DOHH2 (cell line): Measurements from ENCODE around the gene TCF3.

Source experiments
- EZH2phosphoT487 ChIP-seq: fragments of 200-600 bp; sonication (generic); IDR thresholded peaks from 2 replicates; pipeline ENCODE4 v1.6.1; 2017; ENCODE audit warnings: borderline replicate concordance, mild to moderate bottlenecking, antibody characterized with exemption, low read length, moderate library complexity, mixed read lengths
- TF ChIP-seq, protein P1 (sequence below): fragments of 200-600 bp; sonication (generic); IDR thresholded peaks from one replicate; pipeline ENCODE4 v1.5.1; 2014; ENCODE audit warnings: antibody characterized with exemption, mild to moderate bottlenecking, low read depth, low read length; ENCODE audit not compliant: poor library complexity, severe bottlenecking

DNA sequence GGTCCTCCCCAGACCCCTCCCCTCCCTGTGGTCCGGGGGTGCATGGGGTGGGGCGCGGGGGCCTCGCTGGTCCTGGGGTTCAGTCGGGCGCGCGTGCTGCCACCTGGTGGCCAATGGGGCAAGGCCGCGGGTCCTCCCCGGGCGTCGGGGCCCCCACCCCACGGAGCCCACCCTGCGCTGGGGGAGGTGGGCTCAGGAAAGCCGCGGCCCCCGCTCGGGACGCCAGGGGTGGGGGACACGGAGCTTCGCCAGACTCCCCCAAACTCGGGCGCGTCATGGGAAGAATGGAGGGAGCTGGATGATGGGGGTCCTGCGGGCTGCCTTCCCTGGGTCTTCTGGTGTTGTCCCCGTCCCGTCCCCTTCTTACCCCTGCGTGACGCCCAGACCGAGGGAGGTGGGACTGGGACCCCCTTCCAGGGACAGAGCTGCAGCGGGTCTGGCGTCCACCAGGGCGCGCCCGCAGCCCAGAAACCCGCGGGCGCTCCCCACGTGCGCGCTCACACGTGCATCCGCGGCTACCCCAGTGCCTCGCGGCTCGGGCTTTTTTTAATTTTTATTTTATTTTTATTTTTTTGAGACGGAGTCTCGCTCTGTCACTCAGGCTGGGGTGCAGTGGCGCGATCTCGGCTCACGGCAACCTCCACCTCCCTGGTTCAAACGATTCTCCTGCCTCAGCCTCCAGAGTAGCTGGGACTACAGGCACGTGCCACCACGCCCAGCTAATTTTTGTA lies 19.8 kb upstream of the TCF3 start:
- TF ChIP-seq, protein P1, sequence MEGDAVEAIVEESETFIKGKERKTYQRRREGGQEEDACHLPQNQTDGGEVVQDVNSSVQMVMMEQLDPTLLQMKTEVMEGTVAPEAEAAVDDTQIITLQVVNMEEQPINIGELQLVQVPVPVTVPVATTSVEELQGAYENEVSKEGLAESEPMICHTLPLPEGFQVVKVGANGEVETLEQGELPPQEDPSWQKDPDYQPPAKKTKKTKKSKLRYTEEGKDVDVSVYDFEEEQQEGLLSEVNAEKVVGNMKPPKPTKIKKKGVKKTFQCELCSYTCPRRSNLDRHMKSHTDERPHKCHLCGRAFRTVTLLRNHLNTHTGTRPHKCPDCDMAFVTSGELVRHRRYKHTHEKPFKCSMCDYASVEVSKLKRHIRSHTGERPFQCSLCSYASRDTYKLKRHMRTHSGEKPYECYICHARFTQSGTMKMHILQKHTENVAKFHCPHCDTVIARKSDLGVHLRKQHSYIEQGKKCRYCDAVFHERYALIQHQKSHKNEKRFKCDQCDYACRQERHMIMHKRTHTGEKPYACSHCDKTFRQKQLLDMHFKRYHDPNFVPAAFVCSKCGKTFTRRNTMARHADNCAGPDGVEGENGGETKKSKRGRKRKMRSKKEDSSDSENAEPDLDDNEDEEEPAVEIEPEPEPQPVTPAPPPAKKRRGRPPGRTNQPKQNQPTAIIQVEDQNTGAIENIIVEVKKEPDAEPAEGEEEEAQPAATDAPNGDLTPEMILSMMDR: peak; percentile 98
- no peak for TF ChIP-seq EZH2phosphoT487
